DOHH2 (cell line): ENCODE measurements around the gene SMC1B.
"Not testable (repeated sequence)": the region's sequence is repeated elsewhere in the genome, so short reads cannot be mapped to it uniquely, and the experiment has no call there.

Source experiments
- H3F3A ChIP-seq: fragments of 200-600 bp; sonication (generic), shearing (Covaris generic); 2 replicates; pipeline ENCODE4 v1.6.0; 2016; ENCODE audit warnings: antibody characterized with exemption, mild to moderate bottlenecking; ENCODE audit not compliant: control insufficient read depth, insufficient read depth
- H3K27ac ChIP-seq: fragments of 200-600 bp; sonication (generic); 2 replicates; pipeline ENCODE4 v1.5.1; 2014; ENCODE audit warnings: low read depth, mild to moderate bottlenecking, low read length, moderate library complexity
- H3K27me3 ChIP-seq: fragments of 200-600 bp; sonication (generic); 2 replicates; pipeline ENCODE4 v1.6.1; 2014; ENCODE audit warnings: mild to moderate bottlenecking, low read length, mixed read lengths; ENCODE audit not compliant: control insufficient read depth
- H3K36me3 ChIP-seq: fragments of 200-600 bp; sonication (generic); 2 replicates; pipeline ENCODE4 v1.6.1; 2014; ENCODE audit warnings: mild to moderate bottlenecking, low read length, moderate library complexity, mixed read lengths; ENCODE audit not compliant: control insufficient read depth
- H3K4me1 ChIP-seq: fragments of 200-600 bp; sonication (generic); 2 replicates; pipeline ENCODE4 v1.6.1; 2014; ENCODE audit warnings: mild to moderate bottlenecking, low read length, mixed read lengths; ENCODE audit not compliant: control insufficient read depth
- H3K4me2 ChIP-seq: fragments of 200-600 bp; sonication (generic); 2 replicates; pipeline ENCODE4 v1.6.0; 2014; ENCODE audit warnings: mild to moderate bottlenecking, low read length, moderate library complexity
- H3K4me3 ChIP-seq: fragments of 200-600 bp; sonication (generic); 2 replicates; pipeline ENCODE4 v1.5.1; 2014; ENCODE audit warnings: mild to moderate bottlenecking, low read length, mixed read lengths
- H3K79me2 ChIP-seq: fragments of 200-600 bp; sonication (generic); 2 replicates; pipeline ENCODE4 v1.6.1; 2014; ENCODE audit warnings: mild to moderate bottlenecking, low read length, mixed read lengths; ENCODE audit not compliant: control insufficient read depth
- H3K9me2 ChIP-seq: fragments of 200-600 bp; sonication (generic); replicated peaks from 2 replicates; pipeline ENCODE4 v1.6.1; 2014; ENCODE audit warnings: mild to moderate bottlenecking, low read length, mixed read lengths; ENCODE audit not compliant: control insufficient read depth
- H3K9me3 ChIP-seq: fragments of 200-600 bp; sonication (generic); 2 replicates; pipeline ENCODE4 v1.6.1; 2014; ENCODE audit warnings: antibody characterized with exemption, low read length, mixed read lengths; ENCODE audit not compliant: control insufficient read depth, insufficient read depth
- H4K20me1 ChIP-seq: fragments of 200-600 bp; sonication (generic); 2 replicates; pipeline ENCODE4 v1.6.0; 2014; ENCODE audit warnings: low read depth, mild to moderate bottlenecking, antibody characterized with exemption, low read length, moderate library complexity; ENCODE audit not compliant: control insufficient read depth, insufficient read depth
- CTCF ChIP-seq: fragments of 200-600 bp; sonication (generic); IDR thresholded peaks from one replicate; pipeline ENCODE4 v1.5.1; 2014; ENCODE audit warnings: antibody characterized with exemption, mild to moderate bottlenecking, low read depth, low read length; ENCODE audit not compliant: poor library complexity, severe bottlenecking
- EZH2phosphoT487 ChIP-seq: fragments of 200-600 bp; sonication (generic); IDR thresholded peaks from 2 replicates; pipeline ENCODE4 v1.6.1; 2017; ENCODE audit warnings: borderline replicate concordance, mild to moderate bottlenecking, antibody characterized with exemption, low read length, moderate library complexity, mixed read lengths

The SMC1B gene

GRCh38 chr22:45389546-45389945 lies 23.9 kb downstream of the SMC1B start:
- no peak overlapping the region for H3K27ac ChIP-seq
- no peak overlapping the region for H3K4me3 ChIP-seq
- H3K4me1 ChIP-seq = no peaks in the 10 kb centered on the region
- no peaks in the 10 kb centered on the region for H4K20me1 ChIP-seq
- H3K79me2 ChIP-seq = no peaks in the 10 kb centered on the region
- H3K4me2 ChIP-seq = no peak overlapping the region
- H3K27me3 ChIP-seq = peaks cover 10% of the 10 kb centered on the region
- no peaks in the 10 kb centered on the region for H3F3A ChIP-seq
- TF ChIP-seq EZH2phosphoT487 (no peak), CTCF (no peak)
- no peaks in the 10 kb centered on the region for H3K9me3 ChIP-seq
- H3K36me3 ChIP-seq = no peaks in the 10 kb centered on the region
- H3K9me2 ChIP-seq = no peaks in the 10 kb centered on the region

- no peaks in the 10 kb centered on the region for H3K4me1 ChIP-seq
- H3K4me2 ChIP-seq = no peak overlapping the region
- H3F3A ChIP-seq = no peaks in the 10 kb centered on the region
- no peak overlapping the region for H3K4me3 ChIP-seq
- no peaks in the 10 kb centered on the region for H3K9me2 ChIP-seq
- no peaks in the 10 kb centered on the region for H3K9me3 ChIP-seq
- no peak for TF ChIP-seq EZH2phosphoT487
- no peak for TF ChIP-seq CTCF
- H3K79me2 ChIP-seq = no peaks in the 10 kb centered on the region
- H3K36me3 ChIP-seq = no peaks in the 10 kb centered on the region
- H3K27ac ChIP-seq = no peak overlapping the region
- no peaks in the 10 kb centered on the region for H4K20me1 ChIP-seq
- H3K27me3 ChIP-seq = peaks cover 8% of the 10 kb centered on the region
Observed at GRCh38 chr22:45381348-45381747, 32.1 kb downstream of the SMC1B start.

- Histone ChIP-seq H3K4me1 (no peaks in the 10 kb centered on the region), H3K9me2 (no peaks in the 10 kb centered on the region), H3K27me3 (peaks cover 6% of the 10 kb centered on the region; the same call in 1 of the 2 replicates), H3K27ac (no peak overlapping the region), H3K9me3 (no peaks in the 10 kb centered on the region), H3K79me2 (no peaks in the 10 kb centered on the region), H3F3A (no peaks in the 10 kb centered on the region), H4K20me1 (no peaks in the 10 kb centered on the region), H3K4me3 (no peak overlapping the region), H3K4me2 (no peak overlapping the region), H3K36me3 (no peaks in the 10 kb centered on the region)
- no peak for TF ChIP-seq CTCF
Observed at GRCh38 chr22:45376703-45377102, 36.7 kb downstream of the SMC1B start.

GRCh38 chr22:45376009-45376408 lies 37.4 kb downstream of the SMC1B start:
- Histone ChIP-seq H3K36me3 (no peaks in the 10 kb centered on the region), H3K27ac (no peak overlapping the region), H3K9me3 (no peaks in the 10 kb centered on the region), H3K4me2 (no peak overlapping the region), H3K9me2 (no peaks in the 10 kb centered on the region), H3F3A (no peaks in the 10 kb centered on the region), H3K79me2 (no peaks in the 10 kb centered on the region), H3K4me1 (no peaks in the 10 kb centered on the region), H4K20me1 (no peaks in the 10 kb centered on the region), H3K4me3 (no peak overlapping the region), H3K27me3 (peaks cover 10% of the 10 kb centered on the region; the same call in 1 of the 2 replicates)
- TF ChIP-seq EZH2phosphoT487 (no peak), CTCF (no peak)

- H3K27ac ChIP-seq, H3K4me1 ChIP-seq, H3K9me3 ChIP-seq, H3K4me2 ChIP-seq, H3K36me3 ChIP-seq, H3F3A ChIP-seq, H4K20me1 ChIP-seq, H3K9me2 ChIP-seq, H3K4me3 ChIP-seq, H3K79me2 ChIP-seq, H3K27me3 ChIP-seq: not testable (repeated sequence)
Observed at GRCh38 chr22:45373592-45373991, 39.8 kb downstream of the SMC1B start.
